ENCODE measurements around the gene RPUSD1.

- TF ChIP-seq CTCF (IDR thresholded peaks at IDR 0.05; ENCODE audit: insufficient read depth, low read length, poor library complexity, severe bottlenecking), result no peak
- no peak for TF ChIP-seq EZH2phosphoT487 (conservative IDR thresholded peaks at IDR 0.05; ENCODE audit: low read length)
These were observed 8.6 kb downstream of the RPUSD1 start for GRCh38 chr16:779561-779960.
